ENCODE results near the gene ZAR1L. TPM values are rescaled to one million over a fixed set of nuclear protein-coding genes. Genes with fewer than 3 reads are reported as not detected.

The ZAR1L gene
- total RNA-seq, 1 experiment from 2014 or later: not detected

- no peaks in the 10 kb centered on the region for H3K36me3 ChIP-seq (ENCODE audit: control insufficient read depth, insufficient read depth, low read length)
- intact Hi-C loops (cut with micrococcal nuclease; ENCODE audit: unreplicated experiment): no loop called here
- no peaks in the 10 kb centered on the region for H3K4me1 ChIP-seq (ENCODE audit: control insufficient read depth, insufficient read depth, low read length)
- no peak for TF ChIP-seq REST (IDR thresholded peaks at IDR 0.05; ENCODE audit: insufficient read depth in 1 of 2, low read depth in 2 of 2, low read length in 1 of 2)
- TF ChIP-seq SIN3A (IDR thresholded peaks at IDR 0.05; ENCODE audit: borderline replicate concordance, insufficient read depth, low read depth, low read length): no peak
- no peak for TF ChIP-seq POLR2AphosphoS5 (IDR thresholded peaks at IDR 0.05; ENCODE audit: low read depth, low read length)
- TF ChIP-seq TCF7L2 (IDR thresholded peaks at IDR 0.05; ENCODE audit: low read depth, low read length): no peak
- TF ChIP-seq CTCF (IDR thresholded peaks at IDR 0.05): no peak
- DNase-seq (ENCODE audit: low read depth, low spot score) (no peak), ATAC-seq (no peak)
- ChIA-PET CTCF (no interaction called here), POLR2A (no interaction called here)
- H3K27me3 ChIP-seq (ENCODE audit: control insufficient read depth, insufficient read depth, low read length): no peaks in the 10 kb centered on the region
- H3K27ac ChIP-seq (ENCODE audit: low read length): no peak overlapping the region
- no TSS peak for BruUV-seq (replicated peaks)
- H3K4me3 ChIP-seq (ENCODE audit: low read depth in 2 of 2, low read length in 2 of 2): no peak overlapping the region
- in situ Hi-C loops (cut with HindIII; ENCODE audit: low pct_unique_long_range_greater_than_20kb, low sequenced_read_pairs): no loop called here
- no peaks in the 10 kb centered on the region for H3K9me3 ChIP-seq (ENCODE audit: control insufficient read depth, insufficient read depth, low read depth, low read length)
Observed at GRCh38 chr13:32272021-32272683, 43.0 kb downstream of the ZAR1L start.

- Histone ChIP-seq H3K36me3 (ENCODE audit: control insufficient read depth, insufficient read depth, low read length) (no peaks in the 10 kb centered on the region), H3K9me3 (ENCODE audit: control insufficient read depth, insufficient read depth, low read depth, low read length) (no peaks in the 10 kb centered on the region), H3K27me3 (ENCODE audit: control insufficient read depth, insufficient read depth, low read length) (no peaks in the 10 kb centered on the region), H3K27ac (ENCODE audit: low read length) (no peak overlapping the region), H3K4me1 (ENCODE audit: control insufficient read depth, insufficient read depth, low read length) (no peaks in the 10 kb centered on the region), H3K4me3 (ENCODE audit: low read depth in 2 of 2, low read length in 2 of 2) (no peak overlapping the region)
- ATAC-seq (no peak), DNase-seq (ENCODE audit: low read depth, low spot score) (peak; percentile 42)
- BruUV-seq (replicated peaks): no TSS peak
- intact Hi-C loops (cut with micrococcal nuclease; ENCODE audit: unreplicated experiment): no loop called here
- ChIA-PET POLR2A (no interaction called here), CTCF (no interaction called here)
- TF ChIP-seq POLR2AphosphoS5 (IDR thresholded peaks at IDR 0.05; ENCODE audit: low read depth, low read length) (no peak), TCF7L2 (IDR thresholded peaks at IDR 0.05; ENCODE audit: low read depth, low read length) (no peak), CTCF (IDR thresholded peaks at IDR 0.05) (peak; percentile 48), SIN3A (IDR thresholded peaks at IDR 0.05; ENCODE audit: borderline replicate concordance, insufficient read depth, low read depth, low read length) (no peak)
- in situ Hi-C loops (cut with HindIII; ENCODE audit: low pct_unique_long_range_greater_than_20kb, low sequenced_read_pairs): no loop called here
Observed at GRCh38 chr13:32267836-32268439, 47.2 kb downstream of the ZAR1L start.

Measured in Panc1 (cell line).